GM21786 (cell line): ENCODE measurements around the gene HPCAL1.

Experiments
- ATAC-seq: cut with Tn5 transposase; IDR thresholded peaks from one replicate; pipeline ENCODE4 v1.9.1; 2021; ENCODE audit not compliant: unreplicated experiment

HPCAL1 gene

DNA sequence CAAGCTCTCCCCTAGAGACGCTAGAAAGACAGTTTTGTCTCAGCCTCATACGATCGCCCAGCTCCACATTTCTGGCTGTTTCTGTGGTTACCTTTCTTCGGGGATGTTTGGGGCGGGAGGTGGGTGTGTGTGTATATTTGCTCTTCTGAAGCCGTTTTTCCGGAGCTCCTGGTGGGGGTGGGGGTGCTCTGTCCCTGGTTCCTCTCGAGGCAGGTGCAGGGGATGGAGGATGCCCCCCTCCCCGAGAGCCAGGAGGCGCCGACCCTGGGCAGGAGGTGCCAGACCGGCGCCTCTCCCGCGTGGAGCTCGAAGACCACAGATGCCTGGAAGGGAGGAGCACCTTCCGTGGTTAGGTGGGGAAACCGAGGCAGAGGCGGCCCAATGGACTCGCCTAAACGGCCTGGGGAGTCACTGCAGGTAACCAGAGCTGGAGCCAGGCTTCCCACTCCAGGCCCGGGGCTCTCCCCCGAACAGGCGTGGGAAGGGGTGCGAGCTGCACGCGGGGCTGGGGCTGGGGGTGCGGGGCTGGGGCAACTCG, 694 bp upstream of the HPCAL1 start:
- ATAC-seq = no peak

GRCh38 chr2:10303181-10303693, 533 bp downstream of the HPCAL1 start:
- ATAC-seq = peak; percentile 3

DNA sequence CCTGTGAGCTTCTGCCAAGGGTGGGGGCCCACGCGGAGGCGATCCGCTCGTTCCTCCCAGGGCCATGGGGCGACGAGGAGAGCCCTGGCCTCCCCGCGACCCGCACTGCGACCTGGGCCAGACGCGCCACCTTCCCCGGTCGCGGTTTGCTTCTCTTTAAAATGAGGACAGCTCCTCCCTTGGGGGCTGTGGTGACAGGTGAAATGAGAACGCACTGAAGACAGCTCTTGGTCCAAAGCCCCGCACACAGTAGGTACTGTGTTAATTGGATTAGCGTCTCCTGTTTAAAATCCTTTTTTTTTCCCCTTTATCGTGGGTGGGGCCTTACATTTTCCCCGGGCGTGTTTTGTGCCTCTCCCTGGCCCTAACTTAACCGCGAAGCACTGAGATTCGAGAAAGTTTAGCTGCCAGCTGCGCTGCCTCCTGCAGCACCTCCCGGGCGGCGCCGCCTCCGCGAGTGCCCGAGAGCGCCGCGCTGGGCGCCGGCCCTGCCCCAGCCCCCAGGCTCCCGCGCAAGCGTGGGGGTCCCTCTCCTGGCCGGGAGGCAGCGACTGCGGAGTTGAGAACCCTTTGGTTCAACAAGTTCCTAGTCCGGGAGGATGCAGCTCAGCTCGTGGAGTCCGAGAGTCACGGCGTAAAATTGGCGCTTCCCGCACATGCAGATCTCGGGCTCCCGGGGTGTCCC, 1.1 kb downstream of the HPCAL1 start:
- ATAC-seq = peak; percentile 18

DNA sequence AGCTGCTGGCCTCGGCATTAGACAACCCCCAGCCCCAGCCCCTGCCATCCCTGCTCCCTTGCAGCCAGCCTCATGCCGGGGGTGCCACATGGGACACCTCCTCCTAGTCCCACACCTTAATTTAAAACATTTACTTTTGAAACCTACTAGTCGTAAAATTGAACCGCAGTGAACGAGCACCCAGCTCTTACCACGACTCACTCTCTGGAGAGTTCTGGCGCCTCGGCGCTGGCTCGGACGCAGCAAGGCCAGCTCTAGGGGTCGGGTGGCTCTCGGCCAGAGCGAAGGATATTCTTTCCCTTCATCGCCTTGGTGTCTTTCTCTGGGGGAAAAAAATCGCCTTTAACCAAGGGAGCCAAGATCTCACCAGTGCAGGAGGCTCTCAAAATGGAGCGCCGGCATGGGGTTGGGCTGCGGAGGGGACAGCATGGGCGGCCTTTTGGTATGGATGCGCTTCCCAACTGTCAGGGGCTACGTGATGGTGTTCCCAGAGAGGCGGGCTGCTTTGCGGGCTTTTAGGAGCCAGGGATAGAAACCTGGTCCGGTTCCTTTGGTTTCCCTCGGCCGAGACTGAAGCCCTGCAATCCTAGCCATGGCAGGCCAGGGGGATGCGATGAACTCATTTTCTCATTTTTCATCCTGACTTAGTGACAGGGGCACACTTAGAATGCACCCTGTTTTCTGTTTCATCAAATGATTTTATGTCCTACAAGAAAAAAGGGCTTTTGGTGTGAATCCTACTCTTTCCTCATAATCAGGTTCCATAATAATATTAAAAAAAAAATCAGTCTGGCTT, 2.0 kb downstream of the HPCAL1 start:
- no peak for ATAC-seq

- ATAC-seq = no peak
Observed at GRCh38 chr2:10305254-10305635, 2.5 kb downstream of the HPCAL1 start.

DNA sequence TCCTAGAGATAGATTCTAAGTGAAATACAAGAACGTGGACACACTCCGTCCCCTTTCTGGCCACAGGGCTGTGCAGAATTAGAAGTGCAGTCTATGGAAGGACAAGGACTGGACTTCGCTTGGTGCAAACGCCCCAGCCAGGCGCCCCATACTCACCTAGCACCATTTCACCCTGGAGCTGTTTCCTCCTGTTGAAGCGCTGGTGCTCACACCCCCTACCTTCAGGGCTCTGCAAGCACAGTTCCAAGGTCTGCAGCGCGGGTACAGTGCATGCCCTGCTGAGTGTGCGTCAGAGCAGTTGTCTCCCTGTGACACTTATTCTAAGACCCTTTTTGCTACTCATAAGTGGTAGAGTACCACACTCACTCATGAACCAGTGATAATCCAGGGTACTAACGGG, 3.0 kb downstream of the HPCAL1 start:
- no peak for ATAC-seq

DNA sequence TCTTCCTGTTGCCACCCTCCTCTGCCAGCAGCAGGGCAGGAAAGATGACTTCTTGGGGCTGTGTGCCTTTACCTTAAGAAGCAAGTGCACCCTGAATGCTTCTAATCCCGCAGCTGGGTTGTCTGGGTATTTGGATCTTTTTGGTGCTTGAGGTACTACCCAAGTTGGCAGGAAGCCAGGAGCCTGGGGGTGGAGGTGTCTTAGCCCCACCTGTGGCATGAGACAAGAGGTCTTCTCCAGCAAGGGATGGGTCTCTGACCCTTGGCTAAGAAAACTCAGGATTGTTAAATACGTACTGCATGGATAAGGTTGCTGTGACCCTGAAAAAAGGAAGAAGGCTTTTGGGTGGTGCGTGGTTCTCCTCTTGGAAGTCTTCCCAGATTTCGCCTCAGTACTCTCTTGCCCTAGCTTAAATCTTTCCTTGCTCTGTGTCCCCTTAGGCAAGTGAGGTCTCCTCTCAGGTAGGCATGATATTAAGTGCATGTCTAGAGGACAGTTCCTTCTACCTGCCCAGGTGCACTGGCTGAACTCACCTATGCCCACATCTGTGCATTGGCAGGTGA, 4.3 kb downstream of the HPCAL1 start:
- ATAC-seq = no peak

GRCh38 chr2:10307561-10308156, 5.0 kb downstream of the HPCAL1 start:
- ATAC-seq = no peak

GRCh38 chr2:10308866-10309265, 6.2 kb downstream of the HPCAL1 start:
- ATAC-seq = no peak

DNA sequence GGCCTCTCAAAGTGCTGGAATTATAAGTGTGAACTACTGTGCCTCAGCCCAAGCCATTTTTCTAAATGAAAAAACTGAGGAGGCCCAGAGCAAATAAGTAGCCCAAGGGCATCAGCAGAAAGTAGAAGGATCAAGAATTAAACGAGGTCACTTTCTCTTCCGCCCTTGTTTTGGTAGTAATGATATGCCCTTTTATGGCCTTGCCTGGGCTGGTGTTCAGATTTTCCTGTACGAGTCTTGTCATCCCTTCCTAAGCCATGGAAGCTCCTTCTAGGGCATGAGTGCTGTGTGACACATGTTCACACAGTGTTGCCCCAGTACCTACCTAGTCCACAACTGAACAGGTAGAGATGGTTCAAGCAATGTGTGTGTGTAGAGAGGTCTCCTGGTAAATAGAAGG, 6.6 kb downstream of the HPCAL1 start:
- no peak for ATAC-seq

GRCh38 chr2:10310309-10310888, 7.7 kb downstream of the HPCAL1 start:
- no peak for ATAC-seq

DNA sequence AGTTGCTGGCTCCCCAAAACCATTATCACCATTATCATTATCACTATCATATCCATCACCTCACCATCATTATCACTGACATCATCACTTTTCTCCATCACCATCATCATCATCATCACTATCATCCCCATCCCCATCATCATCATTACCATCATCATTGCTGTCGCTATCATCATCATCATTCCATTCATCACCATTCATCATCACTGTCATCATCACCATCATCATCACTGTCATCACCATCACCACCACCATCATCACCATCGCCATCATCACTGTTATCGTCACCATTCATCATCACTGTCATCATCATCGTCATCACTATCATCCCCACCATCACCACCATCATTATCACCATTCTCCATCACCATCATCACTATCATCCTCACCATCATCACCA, 9.0 kb downstream of the HPCAL1 start:
- no peak for ATAC-seq

DNA sequence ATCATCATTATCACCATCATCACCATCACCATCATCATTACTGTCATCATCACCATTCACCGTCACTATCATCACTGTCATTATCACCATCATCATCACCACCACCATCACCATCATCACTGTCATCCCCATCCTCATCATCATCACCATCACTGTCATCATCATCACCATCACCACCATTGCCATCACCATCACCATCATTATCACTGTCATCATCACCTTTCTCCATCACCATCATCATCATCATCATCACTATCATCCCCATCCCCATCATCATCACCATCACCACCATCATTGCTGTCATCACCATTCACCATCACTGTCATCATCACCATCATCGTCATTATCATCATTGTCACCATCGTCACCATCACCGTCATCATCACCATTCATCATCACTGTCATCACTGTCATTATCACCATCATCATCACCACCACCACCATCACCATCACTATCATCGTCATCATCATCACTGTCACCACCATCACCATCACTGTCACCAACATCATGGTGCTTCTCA, 9.8 kb downstream of the HPCAL1 start:
- ATAC-seq = no peak

GRCh38 chr2:10316336-10316735, 13.6 kb downstream of the HPCAL1 start:
- ATAC-seq = no peak

GRCh38 chr2:10316860-10317259, 14.2 kb downstream of the HPCAL1 start:
- no peak for ATAC-seq

- no peak for ATAC-seq
Observed at GRCh38 chr2:10317646-10318045, 14.9 kb downstream of the HPCAL1 start.

DNA sequence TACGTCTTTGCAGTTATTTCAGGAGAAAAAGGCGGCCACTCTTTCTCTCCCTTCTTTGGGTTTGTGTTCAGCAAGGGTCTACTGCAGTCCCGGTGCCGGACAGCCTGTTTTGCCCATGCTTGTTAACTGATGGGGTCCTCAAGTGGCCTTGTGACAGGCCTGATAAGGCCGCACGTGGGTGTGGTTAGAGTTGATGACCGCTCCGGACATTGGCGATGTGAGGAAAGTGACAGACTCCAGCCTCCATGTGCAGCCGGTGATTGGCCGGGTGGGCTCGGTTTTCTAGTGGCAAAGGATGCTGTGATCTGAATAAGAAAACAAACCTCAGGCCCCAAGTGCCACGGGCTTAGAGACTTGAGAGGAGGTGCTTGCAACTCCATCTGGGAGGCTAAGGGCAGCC, 15.6 kb downstream of the HPCAL1 start:
- no peak for ATAC-seq

- ATAC-seq = no peak
Observed at GRCh38 chr2:10319892-10320574, 17.3 kb downstream of the HPCAL1 start.

- no peak for ATAC-seq
Observed at GRCh38 chr2:10320575-10320931, 17.8 kb downstream of the HPCAL1 start.

- ATAC-seq = no peak
Observed at GRCh38 chr2:10320933-10321332, 18.2 kb downstream of the HPCAL1 start.
